ENCODE results near the gene OR2T2.
"Not testable (repeated sequence)": the region's sequence is repeated elsewhere in the genome, so short reads cannot be mapped to it uniquely, and the experiment has no call there.

The OR2T2 gene

DNA sequence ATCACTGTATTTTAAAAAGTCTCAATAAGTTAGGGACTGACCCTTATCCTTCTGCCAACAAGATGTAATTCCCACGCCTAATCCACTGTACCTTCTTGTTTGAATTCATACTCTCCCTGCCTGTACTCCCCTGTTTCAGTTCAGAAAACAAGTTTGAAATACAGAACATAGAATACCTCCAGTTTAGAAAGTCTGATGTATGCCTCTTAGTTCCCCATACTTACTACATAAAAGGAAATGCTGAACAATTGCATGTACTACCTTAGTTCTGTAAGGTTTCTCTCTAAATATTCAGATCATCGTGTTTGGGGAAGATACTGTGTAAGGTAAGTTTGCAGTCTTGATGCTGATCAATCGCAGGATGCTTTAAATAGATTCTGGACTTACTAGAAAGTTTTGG is 9.1 kb upstream of the OR2T2 start:
- H3K4me3 Mint-ChIP-seq; H3K36me3 Mint-ChIP-seq (ENCODE audit: insufficient read depth); H3K9me3 Mint-ChIP-seq; H3K4me1 Mint-ChIP-seq (ENCODE audit: low read depth in 2 of 2); DNase-seq; H3K27ac Mint-ChIP-seq; ATAC-seq (replicated peaks): not testable (repeated sequence)
- peaks cover 0 to 17% of the 10 kb centered on the region in 2 donors for H3K27me3 Mint-ChIP-seq

DNA sequence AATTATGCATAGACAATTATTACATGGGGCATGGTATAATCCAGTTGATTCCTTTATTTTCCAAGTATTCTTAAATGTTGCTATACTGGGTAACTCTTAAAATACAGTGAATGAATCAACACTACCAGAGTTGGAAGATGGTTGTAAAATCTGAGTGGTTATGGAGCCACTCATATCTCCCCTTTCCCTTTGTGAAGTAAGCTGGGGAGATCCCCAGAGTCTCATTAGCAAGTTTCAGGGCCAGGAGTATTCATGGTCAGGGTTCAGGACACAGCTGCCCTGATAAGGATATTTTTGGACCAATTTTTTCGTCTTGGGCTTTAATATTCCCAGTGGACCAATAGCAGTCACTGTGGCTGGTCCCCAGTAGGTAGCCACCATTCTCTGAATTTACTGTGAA is 6.8 kb upstream of the OR2T2 start:
- not testable (repeated sequence) for H3K36me3 Mint-ChIP-seq (ENCODE audit: insufficient read depth); DNase-seq; H3K4me1 Mint-ChIP-seq (ENCODE audit: low read depth in 2 of 2); H3K27me3 Mint-ChIP-seq; H3K9me3 Mint-ChIP-seq; H3K27ac Mint-ChIP-seq; H3K4me3 Mint-ChIP-seq; ATAC-seq (replicated peaks)

DNA sequence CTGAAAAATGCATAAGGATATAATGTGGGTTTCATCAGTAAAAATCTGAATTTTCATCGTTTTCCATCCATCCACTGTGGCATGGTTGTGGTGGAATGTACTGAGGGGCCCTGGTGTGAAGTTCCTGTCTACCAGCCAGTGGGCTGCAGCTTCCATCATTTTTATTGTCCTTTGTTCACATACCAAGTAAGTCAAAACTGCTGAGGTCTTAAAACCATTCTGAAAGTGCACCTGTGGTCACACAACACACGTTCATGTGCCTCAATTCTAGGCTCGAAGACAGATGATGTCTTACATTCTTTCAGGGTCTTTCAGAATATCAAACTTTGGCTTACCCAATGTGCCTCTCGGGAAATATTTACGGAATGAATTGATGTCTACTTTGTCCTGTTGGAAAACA is 6.2 kb upstream of the OR2T2 start:
- H3K4me3 Mint-ChIP-seq; H3K27me3 Mint-ChIP-seq; ATAC-seq (replicated peaks); H3K36me3 Mint-ChIP-seq (ENCODE audit: insufficient read depth); DNase-seq; H3K27ac Mint-ChIP-seq; H3K9me3 Mint-ChIP-seq; H3K4me1 Mint-ChIP-seq (ENCODE audit: low read depth in 2 of 2): not testable (repeated sequence)

DNA sequence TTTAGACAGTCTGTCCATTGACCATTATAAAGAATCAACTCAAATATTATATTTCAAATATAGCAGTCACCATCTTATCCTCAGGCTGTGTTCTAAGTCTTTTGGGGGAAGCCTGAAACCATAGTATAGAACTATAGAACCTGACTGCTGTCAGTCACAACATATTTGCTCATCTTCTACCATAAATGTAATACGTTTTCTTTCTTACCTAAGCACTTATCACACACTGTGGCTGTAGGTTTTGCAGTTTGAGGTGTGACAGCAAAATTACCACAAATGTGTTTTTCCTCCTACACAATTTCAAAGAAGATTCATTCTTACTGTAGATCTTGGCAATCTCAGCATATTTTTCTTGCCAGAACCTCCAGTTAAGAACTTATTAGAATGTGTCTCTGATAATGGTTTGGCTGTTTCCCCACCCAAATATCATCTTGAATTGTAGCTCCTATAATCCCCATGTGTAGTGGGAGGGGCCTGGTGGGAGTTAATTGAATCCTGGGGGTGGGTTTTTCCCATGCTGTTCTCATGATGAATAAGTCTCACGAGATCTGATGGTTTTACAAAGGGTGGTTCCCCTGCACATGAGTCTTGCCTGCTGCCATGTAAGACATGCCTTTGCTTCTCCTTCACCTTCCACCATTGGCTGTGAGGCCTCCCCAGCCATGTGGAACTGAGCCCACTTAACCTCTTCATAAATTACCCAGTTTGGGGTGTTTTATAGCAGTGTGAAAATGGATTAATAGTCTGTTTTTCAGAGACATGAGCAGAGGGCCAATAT is 2.7 kb upstream of the OR2T2 start:
- not testable (repeated sequence) for H3K4me3 Mint-ChIP-seq; DNase-seq; H3K4me1 Mint-ChIP-seq (ENCODE audit: low read depth in 2 of 2); H3K9me3 Mint-ChIP-seq; H3K27ac Mint-ChIP-seq; ATAC-seq (replicated peaks); H3K36me3 Mint-ChIP-seq (ENCODE audit: insufficient read depth)
- H3K27me3 Mint-ChIP-seq: peaks cover 0 to 20% of the 10 kb centered on the region in 2 donors

DNA sequence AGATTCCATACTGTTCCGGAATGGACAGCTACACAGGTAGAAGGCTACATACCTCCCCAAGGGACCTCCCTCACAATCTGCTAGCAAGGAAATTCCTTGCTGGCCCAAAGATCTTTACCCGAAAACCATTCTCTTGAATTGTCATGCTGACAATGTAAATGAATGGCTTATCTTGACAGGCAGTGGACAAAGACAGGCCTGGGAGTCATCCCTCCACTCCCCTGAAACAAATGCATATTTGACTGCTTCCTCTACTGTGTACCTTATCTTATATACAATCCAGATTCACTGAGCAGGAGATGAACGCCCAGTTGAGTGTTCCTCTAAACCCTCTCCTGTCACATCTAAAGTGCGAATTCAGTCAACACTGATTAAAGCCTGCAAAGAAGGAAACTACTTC is 834 bp upstream of the OR2T2 start:
- not testable (repeated sequence) for DNase-seq; H3K9me3 Mint-ChIP-seq; ATAC-seq (replicated peaks); H3K4me1 Mint-ChIP-seq (ENCODE audit: low read depth in 2 of 2); H3K4me3 Mint-ChIP-seq; H3K36me3 Mint-ChIP-seq (ENCODE audit: insufficient read depth); H3K27ac Mint-ChIP-seq
- peaks cover 0 to 20% of the 10 kb centered on the region in 2 donors for H3K27me3 Mint-ChIP-seq

DNA sequence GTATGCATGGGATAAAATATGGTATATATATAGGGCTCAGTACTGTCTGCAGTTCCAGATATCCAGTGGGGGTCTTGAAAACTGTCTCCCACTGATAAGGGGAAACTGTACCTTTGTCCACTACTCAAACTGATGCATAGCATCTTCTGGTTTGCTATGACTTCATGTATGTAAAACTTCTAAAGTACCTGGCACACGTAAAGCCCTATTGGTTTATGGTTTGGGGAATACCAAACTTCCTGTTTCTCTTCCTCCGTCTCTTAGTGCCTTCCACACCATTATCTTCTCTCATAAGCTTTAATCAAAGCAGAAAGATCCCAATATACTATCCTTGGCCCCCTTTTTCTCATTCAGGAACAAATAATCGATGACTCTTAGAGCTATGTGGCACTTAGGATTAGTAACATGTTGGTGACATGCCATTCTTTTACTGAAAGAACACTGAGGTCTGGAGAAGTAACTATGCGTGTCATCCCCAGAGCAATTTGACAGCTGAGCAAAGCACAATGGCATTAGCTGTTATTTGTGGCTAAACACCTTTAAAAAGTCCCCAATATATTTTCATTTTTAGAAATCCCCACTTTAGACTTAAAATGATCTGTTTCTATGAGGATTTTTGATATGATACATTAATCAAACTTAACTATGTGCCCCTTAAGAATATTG is 3.1 kb downstream of the OR2T2 start:
- H3K36me3 Mint-ChIP-seq (ENCODE audit: insufficient read depth); H3K4me1 Mint-ChIP-seq (ENCODE audit: low read depth in 2 of 2); H3K4me3 Mint-ChIP-seq; ATAC-seq (replicated peaks); DNase-seq; H3K9me3 Mint-ChIP-seq; H3K27ac Mint-ChIP-seq: not testable (repeated sequence)
- peaks cover 0 to 26% of the 10 kb centered on the region in 2 donors for H3K27me3 Mint-ChIP-seq

DNA sequence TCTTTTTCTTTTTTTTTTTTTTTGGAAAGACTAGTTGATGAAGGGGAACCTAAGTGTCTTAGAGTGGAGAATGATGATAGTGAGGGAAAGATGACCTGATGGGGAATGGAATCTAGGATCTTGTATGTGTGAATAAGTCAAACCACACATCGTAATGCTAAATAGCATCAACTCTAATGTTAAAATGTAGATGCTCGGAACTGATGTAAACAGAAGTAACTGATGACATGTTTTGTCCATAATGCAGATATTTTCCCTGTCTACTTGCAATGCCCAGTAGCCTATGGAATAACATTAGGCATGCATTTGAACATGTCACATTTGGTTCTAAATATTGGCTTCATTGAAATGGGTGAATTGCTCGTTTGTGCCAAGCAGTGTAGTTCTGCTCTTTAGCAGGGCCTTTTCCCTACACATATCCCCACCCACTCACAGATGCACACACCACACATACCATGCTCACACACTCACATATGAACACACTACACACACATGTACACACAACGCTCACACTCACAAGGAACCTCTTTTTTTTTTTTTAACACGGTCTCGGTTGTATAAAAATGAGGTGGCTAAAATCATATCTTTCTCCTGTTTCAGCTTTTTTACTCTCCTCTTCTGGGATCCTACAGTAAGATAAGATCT is 4.5 kb downstream of the OR2T2 start:
- not testable (repeated sequence) for H3K36me3 Mint-ChIP-seq (ENCODE audit: insufficient read depth); H3K4me1 Mint-ChIP-seq (ENCODE audit: low read depth in 2 of 2); H3K27ac Mint-ChIP-seq; H3K4me3 Mint-ChIP-seq; H3K9me3 Mint-ChIP-seq; DNase-seq; ATAC-seq (replicated peaks)
- H3K27me3 Mint-ChIP-seq: peaks cover 0 to 19% of the 10 kb centered on the region in 2 donors

DNA sequence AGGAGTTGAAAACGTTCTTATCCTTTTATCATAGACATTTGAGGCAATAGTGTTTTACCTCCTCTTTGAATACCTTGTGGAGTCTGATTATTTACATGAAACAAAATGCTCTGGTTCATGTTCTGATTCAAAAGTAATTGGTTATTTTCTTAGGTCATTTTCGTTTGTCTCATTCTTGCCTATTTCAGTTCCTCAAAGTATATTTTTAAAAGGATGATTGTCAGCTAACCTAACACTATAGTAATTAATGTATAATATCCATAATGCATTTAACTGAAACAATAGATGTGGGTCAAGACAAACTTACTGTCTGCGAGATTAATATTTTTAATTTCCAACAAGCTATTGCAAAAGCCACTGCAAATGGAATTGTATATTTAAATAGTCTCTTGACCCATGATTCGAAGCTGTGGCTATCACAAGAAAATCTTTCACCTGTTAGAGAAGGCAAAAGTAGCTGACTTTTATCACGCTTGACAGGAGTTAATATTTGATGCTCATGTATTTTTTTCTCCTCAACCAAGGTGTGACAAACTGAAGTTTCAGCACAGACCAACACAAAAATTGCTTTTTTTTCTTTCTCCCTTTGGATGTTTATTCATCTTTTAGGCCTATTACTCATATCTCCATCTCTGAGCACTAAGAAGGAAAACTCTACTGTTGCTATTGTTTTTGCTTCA is 5.2 kb downstream of the OR2T2 start:
- DNase-seq; ATAC-seq (replicated peaks); H3K4me3 Mint-ChIP-seq; H3K4me1 Mint-ChIP-seq (ENCODE audit: low read depth in 2 of 2); H3K27ac Mint-ChIP-seq; H3K36me3 Mint-ChIP-seq (ENCODE audit: insufficient read depth); H3K9me3 Mint-ChIP-seq: not testable (repeated sequence)
- peaks cover 0 to 17% of the 10 kb centered on the region in 2 donors for H3K27me3 Mint-ChIP-seq

DNA sequence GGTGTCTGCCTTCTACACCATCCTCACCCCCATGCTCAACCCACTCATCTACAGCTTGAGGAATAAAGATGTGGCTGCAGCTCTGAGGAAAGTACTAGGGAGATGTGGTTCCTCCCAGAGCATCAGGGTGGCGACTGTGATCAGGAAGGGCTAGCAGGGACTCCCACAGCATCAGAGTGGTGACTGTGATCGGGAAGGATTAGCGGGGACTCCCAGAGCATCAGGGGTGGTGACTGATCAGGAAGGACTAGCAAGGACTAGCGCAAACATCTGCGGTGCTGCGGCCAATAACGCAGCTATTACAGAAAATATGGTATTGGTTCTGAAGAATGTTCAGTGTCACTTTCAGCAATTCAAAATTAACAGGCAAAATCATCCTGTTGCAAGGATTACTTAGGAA is 8.2 kb downstream of the OR2T2 start:
- not testable (repeated sequence) for H3K27me3 Mint-ChIP-seq; ATAC-seq (replicated peaks); H3K27ac Mint-ChIP-seq

DNA sequence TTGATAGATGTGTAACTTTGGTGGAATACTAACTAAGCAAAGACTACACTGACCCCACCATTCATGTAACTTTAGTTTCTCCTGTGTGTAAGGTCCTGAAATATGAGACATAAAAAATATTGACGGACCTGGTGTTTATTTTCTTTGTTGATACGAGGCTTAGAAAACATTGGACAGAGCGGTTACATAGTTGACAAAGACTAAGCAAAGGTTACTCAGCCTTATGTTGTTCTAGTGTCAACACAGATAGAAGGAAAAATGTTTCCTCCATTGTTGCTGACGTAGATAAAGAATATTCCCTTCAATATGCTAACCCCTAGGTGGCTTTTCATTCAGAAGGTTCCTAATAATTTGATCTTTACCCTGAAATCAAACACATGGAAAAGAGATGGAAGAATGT is 9.6 kb downstream of the OR2T2 start:
- not testable (repeated sequence) for ATAC-seq (replicated peaks); H3K4me3 Mint-ChIP-seq; H3K36me3 Mint-ChIP-seq (ENCODE audit: insufficient read depth); H3K27ac Mint-ChIP-seq; H3K4me1 Mint-ChIP-seq (ENCODE audit: low read depth in 2 of 2); H3K9me3 Mint-ChIP-seq; DNase-seq
- peaks cover 0 to 17% of the 10 kb centered on the region in 2 donors for H3K27me3 Mint-ChIP-seq

More for the DNA sequence above, 8.2 kb downstream of the OR2T2 start:
- H3K9me3 Mint-ChIP-seq; DNase-seq; H3K4me3 Mint-ChIP-seq; H3K36me3 Mint-ChIP-seq (ENCODE audit: insufficient read depth); H3K4me1 Mint-ChIP-seq (ENCODE audit: low read depth in 2 of 2): not testable (repeated sequence)

DNA sequence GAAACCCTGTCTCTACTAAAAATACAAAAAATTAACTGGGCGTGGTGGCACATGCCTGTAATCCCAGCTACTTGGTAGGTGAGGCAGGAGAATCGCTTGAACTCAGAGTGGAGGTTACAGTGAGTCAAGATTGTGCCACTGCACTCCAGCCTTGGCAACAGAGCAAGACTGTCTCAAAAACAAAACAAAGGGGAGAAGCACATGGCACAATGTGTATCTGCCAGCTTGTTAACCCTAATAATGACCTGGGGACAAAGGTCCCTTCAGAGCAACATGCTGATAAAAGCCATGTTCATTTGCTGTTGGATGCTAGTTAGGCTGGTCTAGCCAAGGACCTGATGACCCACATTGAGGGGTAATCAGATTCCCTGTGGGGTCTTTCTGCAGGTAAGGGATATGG is 11.2 kb downstream of the OR2T2 start:
- H3K9me3 Mint-ChIP-seq; ATAC-seq (replicated peaks); DNase-seq; H3K4me3 Mint-ChIP-seq; H3K4me1 Mint-ChIP-seq (ENCODE audit: low read depth in 2 of 2); H3K36me3 Mint-ChIP-seq (ENCODE audit: insufficient read depth); H3K27ac Mint-ChIP-seq: not testable (repeated sequence)
- H3K27me3 Mint-ChIP-seq: peaks cover 2 to 23% of the 10 kb centered on the region in 2 donors

DNA sequence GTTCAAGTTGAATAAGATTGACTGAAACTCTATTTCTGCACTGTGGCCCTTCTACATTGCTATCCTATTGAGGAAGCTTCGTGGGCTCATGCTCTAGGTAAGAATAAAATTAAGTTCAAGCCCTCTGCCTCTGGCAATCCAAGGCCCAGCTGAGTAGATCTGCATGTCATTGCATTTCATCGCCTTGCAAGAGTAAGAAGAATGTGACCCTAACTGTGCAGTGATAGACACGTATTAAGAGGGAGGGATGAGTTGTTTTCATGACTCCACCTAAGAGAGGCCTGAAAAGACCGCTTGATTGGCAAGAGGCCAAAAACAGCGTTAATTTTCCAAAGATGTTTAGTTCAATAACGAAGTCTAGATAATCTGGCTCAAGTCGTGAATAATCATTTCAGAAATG is 13.7 kb downstream of the OR2T2 start:
- H3K4me1 Mint-ChIP-seq (ENCODE audit: low read depth in 2 of 2); DNase-seq; ATAC-seq (replicated peaks); H3K4me3 Mint-ChIP-seq; H3K36me3 Mint-ChIP-seq (ENCODE audit: insufficient read depth); H3K9me3 Mint-ChIP-seq; H3K27ac Mint-ChIP-seq: not testable (repeated sequence)
- H3K27me3 Mint-ChIP-seq: peaks cover 9 to 34% of the 10 kb centered on the region in 2 donors

DNA sequence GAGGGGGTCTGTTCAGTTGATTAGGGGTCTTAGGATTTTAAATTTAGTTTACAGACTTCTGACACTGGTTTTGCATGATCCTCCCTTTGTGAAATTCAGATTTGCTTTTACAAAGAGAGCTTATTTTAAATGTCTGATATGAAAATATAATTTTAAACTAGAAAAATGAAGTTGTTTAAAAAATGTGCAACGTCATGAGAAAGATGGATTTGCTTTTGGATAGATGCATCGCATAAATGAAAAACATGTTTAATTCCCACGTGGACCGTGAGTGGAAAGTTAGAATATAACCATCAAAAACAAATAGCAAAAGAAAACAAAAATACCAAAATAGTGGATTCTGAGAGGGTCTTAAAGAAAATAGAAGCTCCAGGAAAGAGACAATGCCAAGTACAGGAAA is 25.7 kb downstream of the OR2T2 start:
- Mint-ChIP-seq H3K9me3 (no peaks in the 10 kb centered on the region), H3K36me3 (ENCODE audit: insufficient read depth) (no peaks in the 10 kb centered on the region), H3K4me3 (no peak overlapping the region), H3K4me1 (ENCODE audit: low read depth in 2 of 2) (no peaks in the 10 kb centered on the region), H3K27me3 (peaks cover 0 to 16% of the 10 kb centered on the region in 2 donors), H3K27ac (no peak overlapping the region)
- DNase-seq (no peak), ATAC-seq (replicated peaks) (no peak)
